Left lung (tissue), 10 donors: ENCODE data around the gene BPIFB1. TPM values are rescaled to one million over a fixed set of nuclear protein-coding genes. Genes with fewer than 3 reads are reported as not detected.

Source experiments
- ATAC-seq: fragments of 200-7000 bp; cut with Tn5 transposase; one replicate; pipeline ENCODE4 v1.9.1; 2020; ENCODE audit warnings: moderate library complexity
- DNase-seq, 4 donors: peaks; one replicate each; pipeline ENCODE4 v3.0.0-alpha.2; 2013 to 2020
- H3K27ac ChIP-seq, 2 donors: fragments of 200-600 bp; sonication (generic) in 1 of 2; one replicate each; pipeline versions ENCODE4 v1.5.0 to v1.8.0; 2020 to 2021
- H3K27me3 ChIP-seq, 2 donors: fragments of 200-600 bp; sonication (generic) in 1 of 2; one replicate each; pipeline versions ENCODE4 v1.5.0 to v1.8.0; 2020 to 2021
- H3K36me3 ChIP-seq, 2 donors: fragments of 200-600 bp; sonication (generic) in 1 of 2; one replicate each; pipeline versions ENCODE4 v1.5.0 to v1.8.0; 2020 to 2021
- H3K4me1 ChIP-seq, 2 donors: fragments of 200-600 bp; one replicate each; pipeline ENCODE4 v1.8.0; 2021
- H3K4me3 ChIP-seq, 2 donors: fragments of 200-600 bp; sonication (generic) in 1 of 2; one replicate each; pipeline versions ENCODE4 v1.5.0 to v1.8.0; 2020 to 2021; ENCODE audit warnings: mild to moderate bottlenecking in 1 of 2
- H3K9me3 ChIP-seq, 2 donors: fragments of 200-600 bp; sonication (generic) in 1 of 2; one replicate each; pipeline versions ENCODE4 v1.5.0 to v1.8.0; 2020 to 2021
- CTCF ChIP-seq, 2 donors: fragments of 200-600 bp; sonication (generic) in 1 of 2; IDR thresholded peaks; one replicate each; pipeline versions ENCODE4 v1.5.0 to v1.8.0; 2021; ENCODE audit warnings: antibody characterized with exemption in 2 of 2
- intact Hi-C, 2 donors: fragments of 100-400 bp; cut with DNase I; formaldehyde crosslinking; loops; one replicate each; pipeline versions ENCODE4 v1.11.2 to v1.14.2; 2022
- polyA plus RNA-seq, 6 donors: library from polyadenylated mRNA; unstranded; fragments of 120-200 nt; gene quantifications; one replicate each; pipeline ENCODE4 v1.2.1, GENCODE V29; 2013; ENCODE audit not compliant: insufficient read length in 6 of 6
- total RNA-seq, 2 donors: library from RNA; stranded (reverse); fragmentation: NEBNext Ultra II Directional; extraction: Animal tissue kit (Norgen Biotek cat#: 25700); gene quantifications; one replicate each; pipeline ENCODE4 v1.2.1, GENCODE V29; 2021
- donor health status: DM: no; HTN: yes; CAD: no.
- donor health status: DM: no; HTN: no; CAD: no.

Gene BPIFB1
- total and polyA plus RNA-seq, 8 donors = 0.11 to 121 (median 0.19) TPM; not detected in 4

- intact Hi-C loops = no loop called here
- no peak for TF ChIP-seq CTCF (IDR thresholded peaks at IDR 0.05)
- H3K4me1 ChIP-seq = no peaks in the 10 kb centered on the region
- H3K4me3 ChIP-seq = no peak overlapping the region
- no peak for ATAC-seq
- H3K27me3 ChIP-seq = peaks cover 0 to 22% of the 10 kb centered on the region in 2 donors
- H3K27ac ChIP-seq = no peak overlapping the region
- no peak for DNase-seq
- H3K9me3 ChIP-seq = no peaks in the 10 kb centered on the region
- H3K36me3 ChIP-seq = no peaks in the 10 kb centered on the region
These were observed 2.9 kb upstream of the BPIFB1 start for GRCh38 chr20:33280000-33280680.

- no peak overlapping the region for H3K4me3 ChIP-seq
- intact Hi-C loops = no loop called here
- H3K9me3 ChIP-seq = no peaks in the 10 kb centered on the region
- no peaks in the 10 kb centered on the region for H3K36me3 ChIP-seq
- peaks cover 0 to 22% of the 10 kb centered on the region in 2 donors for H3K27me3 ChIP-seq
- no peak for TF ChIP-seq CTCF (IDR thresholded peaks at IDR 0.05)
- H3K27ac ChIP-seq = no peak overlapping the region
- DNase-seq = no peak
- no peaks in the 10 kb centered on the region for H3K4me1 ChIP-seq
- no peak for ATAC-seq
These were observed 2.2 kb upstream of the BPIFB1 start for GRCh38 chr20:33280775-33281174.

GRCh38 chr20:33281550-33282146 lies 1.4 kb upstream of the BPIFB1 start:
- Histone ChIP-seq H3K9me3 (no peaks in the 10 kb centered on the region), H3K4me1 (no peaks in the 10 kb centered on the region), H3K27ac (no peak overlapping the region), H3K4me3 (no peak overlapping the region), H3K27me3 (peaks cover 0 to 22% of the 10 kb centered on the region in 2 donors), H3K36me3 (no peaks in the 10 kb centered on the region)
- intact Hi-C loops = no loop called here
- no peak for ATAC-seq
- TF ChIP-seq CTCF (IDR thresholded peaks at IDR 0.05) = no peak
- DNase-seq = no peak

GRCh38 chr20:33282196-33282934 lies 649 bp upstream of the BPIFB1 start:
- DNase-seq = no peak
- Histone ChIP-seq H3K9me3 (no peaks in the 10 kb centered on the region), H3K4me1 (no peaks in the 10 kb centered on the region), H3K27me3 (peaks cover 0 to 22% of the 10 kb centered on the region in 2 donors), H3K27ac (no peak overlapping the region), H3K4me3 (no peak overlapping the region), H3K36me3 (no peaks in the 10 kb centered on the region)
- no peak for ATAC-seq
- intact Hi-C loops = no loop called here
- TF ChIP-seq CTCF (IDR thresholded peaks at IDR 0.05) = no peak

- Histone ChIP-seq H3K36me3 (no peaks in the 10 kb centered on the region), H3K4me1 (no peaks in the 10 kb centered on the region), H3K9me3 (no peaks in the 10 kb centered on the region), H3K27ac (no peak overlapping the region), H3K27me3 (peaks cover 0 to 15% of the 10 kb centered on the region in 2 donors), H3K4me3 (no peak overlapping the region)
- no peak for ATAC-seq
- intact Hi-C loops = no loop called here
- DNase-seq = no peak
- TF ChIP-seq CTCF (IDR thresholded peaks at IDR 0.05) = no peak
These were observed 1.3 kb downstream of the BPIFB1 start for GRCh38 chr20:33284284-33284683.
